ENCODE data around the gene ARID1B.

GRCh38 chr6:157040191-157040590 lies 263.0 kb downstream of the ARID1B start:
- TF ChIP-seq CTCF (IDR thresholded peaks at IDR 0.05) (no peak), POLR2A (IDR thresholded peaks at IDR 0.05) (no peak)
